Colonic mucosa (tissue), 4 donors: ENCODE results near the gene KCNE1. TPM values are rescaled to one million over a fixed set of nuclear protein-coding genes. Genes with fewer than 3 reads are reported as not detected.

Experiments used
- DNase-seq: peaks from one replicate; pipeline ENCODE4 v3.0.0-alpha.2; 2020
- H3K27ac ChIP-seq: fragments of 200-600 bp; one replicate; pipeline ENCODE4 v1.8.0; 2021
- H3K27me3 ChIP-seq: fragments of 200-600 bp; one replicate; pipeline ENCODE4 v1.8.0; 2021
- H3K36me3 ChIP-seq: fragments of 200-600 bp; one replicate; pipeline ENCODE4 v1.8.0; 2021
- H3K4me1 ChIP-seq: fragments of 200-600 bp; one replicate; pipeline ENCODE4 v1.8.0; 2021; ENCODE audit warnings: mild to moderate bottlenecking
- H3K4me3 ChIP-seq: fragments of 200-600 bp; one replicate; pipeline ENCODE4 v1.8.0; 2021
- H3K9ac ChIP-seq, 2 donors: one replicate each; pipeline ENCODE4 v1.7.0; 2013; ENCODE audit warnings: control low read depth in 2 of 2, low read depth in 2 of 2, low read length in 2 of 2
- H3K9me3 ChIP-seq: fragments of 200-600 bp; one replicate; pipeline ENCODE4 v1.8.0; 2021
- intact Hi-C: fragments of 100-400 bp; cut with DNase I; formaldehyde crosslinking; loops from one replicate; pipeline ENCODE4 v1.14.1; 2022
- total RNA-seq, 2 donors: library from RNA; stranded (reverse); fragmentation: NEBNext Ultra II Directional in 1 of 2; extraction: Animal tissue kit (Norgen Biotek cat#: 25700) in 1 of 2; gene quantifications; one replicate each; pipeline ENCODE4 v1.2.1, GENCODE V29; 2021
- TF ChIP-seq, protein P1 (sequence below): fragments of 200-600 bp; IDR thresholded peaks from one replicate; pipeline ENCODE4 v1.8.0; 2022; ENCODE audit warnings: antibody characterized with exemption, mild to moderate bottlenecking
- donor health status: healthy.
- donor health status: DM: no; HTN: no; CAD: no.
- donor health status: DM: no; HTN: no; CAD: no.

The KCNE1 gene
- under 1 TPM in 1 of 2 donors, not detected in 1; 0.11 TPM for total RNA-seq

DNA sequence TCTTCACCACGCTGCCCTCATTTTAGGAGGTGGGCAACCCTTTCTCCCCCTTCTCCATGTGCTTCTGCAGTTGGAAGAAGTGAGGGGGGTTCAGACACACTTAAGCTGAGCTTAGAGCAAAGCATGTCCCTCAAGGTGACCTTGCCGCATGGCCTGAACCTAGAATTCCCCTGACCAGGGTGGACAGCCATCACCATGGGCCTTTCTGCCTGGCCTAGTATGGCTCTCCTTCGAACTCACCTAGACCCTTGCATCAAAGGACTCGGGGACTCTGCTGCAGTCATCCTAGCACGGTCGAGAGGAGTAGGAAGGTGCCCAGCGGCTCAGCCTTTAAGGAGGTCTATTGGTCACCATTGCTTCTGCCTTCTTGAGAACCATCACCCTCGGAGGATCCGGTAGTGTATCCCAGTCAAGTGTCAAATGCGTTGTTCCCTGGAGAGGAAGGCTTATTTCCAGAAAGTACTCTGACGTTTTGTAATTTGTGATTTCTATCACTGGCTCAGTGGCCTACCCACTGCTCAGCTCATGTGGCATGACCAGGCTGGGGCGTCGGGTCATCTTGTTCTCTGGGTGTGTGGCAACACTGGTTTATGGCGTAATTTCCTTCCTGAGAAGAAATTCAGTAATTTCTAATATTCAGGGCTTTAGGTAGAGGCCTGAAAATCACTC lies at the start of gene KCNE1:
TSS of gene KCNE1 (minus strand) at position 424 of the 669 bp plus-strand sequence. CDS start 62,576 bp downstream, outside the sequence.
- Histone ChIP-seq H3K9me3 (no peaks in the 10 kb centered on the region), H3K27ac (no peak within 1 kb of the TSS), H3K4me3 (no peak within 1 kb of the TSS), H3K9ac (peak within 1 kb of the TSS in 1 of 2 donors; percentile 26), H3K4me1 (no peaks in the 10 kb centered on the region), H3K36me3 (no peaks in the 10 kb centered on the region), H3K27me3 (no peaks in the 10 kb centered on the region)
- intact Hi-C loops = no loop called here
- DNase-seq = no peak
- TF ChIP-seq, protein P1, sequence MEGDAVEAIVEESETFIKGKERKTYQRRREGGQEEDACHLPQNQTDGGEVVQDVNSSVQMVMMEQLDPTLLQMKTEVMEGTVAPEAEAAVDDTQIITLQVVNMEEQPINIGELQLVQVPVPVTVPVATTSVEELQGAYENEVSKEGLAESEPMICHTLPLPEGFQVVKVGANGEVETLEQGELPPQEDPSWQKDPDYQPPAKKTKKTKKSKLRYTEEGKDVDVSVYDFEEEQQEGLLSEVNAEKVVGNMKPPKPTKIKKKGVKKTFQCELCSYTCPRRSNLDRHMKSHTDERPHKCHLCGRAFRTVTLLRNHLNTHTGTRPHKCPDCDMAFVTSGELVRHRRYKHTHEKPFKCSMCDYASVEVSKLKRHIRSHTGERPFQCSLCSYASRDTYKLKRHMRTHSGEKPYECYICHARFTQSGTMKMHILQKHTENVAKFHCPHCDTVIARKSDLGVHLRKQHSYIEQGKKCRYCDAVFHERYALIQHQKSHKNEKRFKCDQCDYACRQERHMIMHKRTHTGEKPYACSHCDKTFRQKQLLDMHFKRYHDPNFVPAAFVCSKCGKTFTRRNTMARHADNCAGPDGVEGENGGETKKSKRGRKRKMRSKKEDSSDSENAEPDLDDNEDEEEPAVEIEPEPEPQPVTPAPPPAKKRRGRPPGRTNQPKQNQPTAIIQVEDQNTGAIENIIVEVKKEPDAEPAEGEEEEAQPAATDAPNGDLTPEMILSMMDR = no peak

GRCh38 chr21:34561806-34562205 lies 49.8 kb upstream of the KCNE1 start:
- DNase-seq = no peak
- TF ChIP-seq, protein P1 = no peak
- Histone ChIP-seq H3K36me3 (no peaks in the 10 kb centered on the region), H3K4me1 (no peaks in the 10 kb centered on the region), H3K9me3 (no peaks in the 10 kb centered on the region), H3K27me3 (no peaks in the 10 kb centered on the region), H3K27ac (no peak overlapping the region), H3K9ac (no peak overlapping the region), H3K4me3 (no peak overlapping the region)
- intact Hi-C loops = no loop called here

GRCh38 chr21:34560609-34561008 lies 48.6 kb upstream of the KCNE1 start:
- no peaks in the 10 kb centered on the region for H3K4me1 ChIP-seq
- H3K27me3 ChIP-seq = no peaks in the 10 kb centered on the region
- H3K9me3 ChIP-seq = no peaks in the 10 kb centered on the region
- no peak overlapping the region for H3K4me3 ChIP-seq
- H3K27ac ChIP-seq = no peak overlapping the region
- no peak overlapping the region for H3K9ac ChIP-seq
- H3K36me3 ChIP-seq = no peaks in the 10 kb centered on the region
- no peak for DNase-seq
- TF ChIP-seq, protein P1 = no peak
- intact Hi-C loops = no loop called here

DNA sequence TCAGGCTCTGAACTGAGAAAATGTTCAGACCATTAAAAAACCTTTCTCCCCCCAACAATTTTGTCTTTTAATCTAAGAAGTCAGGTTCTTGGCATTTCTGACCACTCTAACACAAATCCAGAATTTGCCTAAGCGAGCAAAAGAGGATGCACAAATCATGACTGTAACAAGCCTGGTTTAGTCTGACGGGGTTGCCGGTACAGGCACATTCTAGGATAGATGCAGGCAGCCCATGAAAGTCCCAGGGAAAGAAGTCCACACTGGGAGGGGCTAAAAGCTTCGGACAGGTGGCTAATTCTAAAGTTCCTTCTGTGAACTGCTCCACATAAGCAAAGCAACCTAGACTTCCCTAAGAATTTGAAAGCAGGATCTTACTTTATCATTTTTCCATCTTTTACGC lies 48.0 kb upstream of the KCNE1 start:
- DNase-seq = no peak
- TF ChIP-seq, protein P1 = no peak
- no peaks in the 10 kb centered on the region for H3K27me3 ChIP-seq
- H3K4me1 ChIP-seq = no peaks in the 10 kb centered on the region
- no peaks in the 10 kb centered on the region for H3K9me3 ChIP-seq
- H3K36me3 ChIP-seq = no peaks in the 10 kb centered on the region
- no peak overlapping the region for H3K4me3 ChIP-seq
- no peak overlapping the region for H3K9ac ChIP-seq
- intact Hi-C loops = no loop called here
- H3K27ac ChIP-seq = no peak overlapping the region

DNA sequence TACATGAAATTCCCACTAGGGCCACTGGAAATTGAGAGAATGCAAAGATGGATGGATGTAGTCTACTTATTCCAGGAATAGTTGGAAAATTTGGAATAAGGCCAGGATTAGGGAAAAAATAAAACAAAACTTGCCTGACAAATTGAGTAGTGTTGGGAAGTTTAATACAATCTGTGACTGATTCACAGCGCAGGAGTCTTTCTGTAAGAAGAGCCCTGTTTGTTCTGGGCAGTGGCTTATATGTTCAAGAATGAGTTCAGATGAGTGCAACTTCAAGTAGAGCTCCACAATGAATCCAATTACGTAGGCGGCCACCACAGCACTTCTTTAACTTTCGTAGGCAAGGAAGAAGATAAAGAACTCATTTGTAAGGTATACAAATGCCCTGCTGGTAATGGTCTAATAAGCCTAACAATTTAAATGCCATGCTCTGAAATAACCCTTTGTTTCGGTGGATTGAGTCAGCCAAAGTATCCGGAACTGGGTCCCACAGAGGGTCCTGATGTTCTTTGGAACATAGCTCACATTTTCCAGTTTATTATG lies 47.1 kb upstream of the KCNE1 start:
- H3K4me3 ChIP-seq = no peak overlapping the region
- no peaks in the 10 kb centered on the region for H3K36me3 ChIP-seq
- H3K27ac ChIP-seq = no peak overlapping the region
- no peaks in the 10 kb centered on the region for H3K4me1 ChIP-seq
- H3K9ac ChIP-seq = no peak overlapping the region
- no peak for DNase-seq
- intact Hi-C loops = no loop called here
- H3K27me3 ChIP-seq = no peaks in the 10 kb centered on the region
- TF ChIP-seq, protein P1 = no peak
- no peaks in the 10 kb centered on the region for H3K9me3 ChIP-seq
